ENCODE results near the gene TRABD2B. TPM values are rescaled to one million over a fixed set of nuclear protein-coding genes. Genes with fewer than 3 reads are reported as not detected.

TRABD2B gene
- total RNA-seq, 3 donors from 2014 or later (not counting 1 experiment from before 2014, with no cell fraction given), result not detected

GRCh38 chr1:47866601-47867437, 130.4 kb downstream of the TRABD2B start:
- Mint-ChIP-seq H3K9me3 (no peaks in the 10 kb centered on the region), H3K4me3 (no peak overlapping the region), H3K36me3 (no peaks in the 10 kb centered on the region), H3K4me1 (no peaks in the 10 kb centered on the region), H3K27ac (no peak overlapping the region), H3K27me3 (ENCODE audit: low read depth in 2 of 2) (peaks cover 6 to 25% of the 10 kb centered on the region in 2 donors)
- intact Hi-C loops (cut with micrococcal nuclease), result no loop called here
- WGBS (ENCODE audit: insufficient coverage), result 84% methylated on average over 7 of the region's 8 CpGs
- no peak for TF ChIP-seq CTCF (IDR thresholded peaks at IDR 0.05)
- ATAC-seq (no peak), DNase-seq (no peak)
- no peak overlapping the region for H3K4me3 ChIP-seq (ENCODE audit: low read length)
- no peaks in the 10 kb centered on the region for H3K36me3 ChIP-seq (ENCODE audit: control insufficient read depth, insufficient read depth, low read length)
- no peaks in the 10 kb centered on the region for H3K4me1 ChIP-seq (ENCODE audit: control insufficient read depth, insufficient read depth, low read length)
- H3K27me3 ChIP-seq (ENCODE audit: control insufficient read depth, insufficient read depth, low read length), result no peaks in the 10 kb centered on the region
- no peak overlapping the region for H3K27ac ChIP-seq (ENCODE audit: low read length)
- no peaks in the 10 kb centered on the region for H3K9me3 ChIP-seq (ENCODE audit: control insufficient read depth, insufficient read depth, low read length)

- Mint-ChIP-seq H3K4me1 (no peaks in the 10 kb centered on the region), H3K9me3 (no peaks in the 10 kb centered on the region), H3K36me3 (no peaks in the 10 kb centered on the region), H3K27ac (no peak overlapping the region), H3K4me3 (no peak overlapping the region), H3K27me3 (ENCODE audit: low read depth in 2 of 2) (peaks cover 6 to 32% of the 10 kb centered on the region in 2 donors)
- H3K9me3 ChIP-seq (ENCODE audit: control insufficient read depth, insufficient read depth, low read length), result no peaks in the 10 kb centered on the region
- H3K27ac ChIP-seq (ENCODE audit: low read length), result no peak overlapping the region
- intact Hi-C loops (cut with micrococcal nuclease), result no loop called here
- WGBS (ENCODE audit: insufficient coverage), result 82% methylated on average over 6 of the region's 6 CpGs
- DNase-seq, result no peak
- no peaks in the 10 kb centered on the region for H3K36me3 ChIP-seq (ENCODE audit: control insufficient read depth, insufficient read depth, low read length)
- no peak overlapping the region for H3K4me3 ChIP-seq (ENCODE audit: low read length)
- ATAC-seq, result no peak
- H3K4me1 ChIP-seq (ENCODE audit: control insufficient read depth, insufficient read depth, low read length), result no peaks in the 10 kb centered on the region
- no peaks in the 10 kb centered on the region for H3K27me3 ChIP-seq (ENCODE audit: control insufficient read depth, insufficient read depth, low read length)
- TF ChIP-seq CTCF (IDR thresholded peaks at IDR 0.05), result no peak
Observed at GRCh38 chr1:47865881-47866535, 131.2 kb downstream of the TRABD2B start.

GRCh38 chr1:47859092-47859743, 138.0 kb downstream of the TRABD2B start:
- no peaks in the 10 kb centered on the region for H3K27me3 ChIP-seq (ENCODE audit: control insufficient read depth, insufficient read depth, low read length)
- DNase-seq, result no peak
- TF ChIP-seq CTCF (IDR thresholded peaks at IDR 0.05), result no peak
- Mint-ChIP-seq H3K4me3 (no peak overlapping the region), H3K36me3 (no peaks in the 10 kb centered on the region), H3K4me1 (peaks cover 0 to 7% of the 10 kb centered on the region in 2 donors), H3K9me3 (no peaks in the 10 kb centered on the region), H3K27me3 (ENCODE audit: low read depth in 2 of 2) (peaks cover 4 to 6% of the 10 kb centered on the region in 2 donors), H3K27ac (no peak overlapping the region)
- no peak for ATAC-seq
- 8% methylated on average over 3 of the region's 3 CpGs for WGBS (ENCODE audit: insufficient coverage)
- intact Hi-C loops (cut with micrococcal nuclease), result no loop called here
- no peaks in the 10 kb centered on the region for H3K4me1 ChIP-seq (ENCODE audit: control insufficient read depth, insufficient read depth, low read length)
- no peak overlapping the region for H3K27ac ChIP-seq (ENCODE audit: low read length)
- no peaks in the 10 kb centered on the region for H3K9me3 ChIP-seq (ENCODE audit: control insufficient read depth, insufficient read depth, low read length)
- no peaks in the 10 kb centered on the region for H3K36me3 ChIP-seq (ENCODE audit: control insufficient read depth, insufficient read depth, low read length)
- no peak overlapping the region for H3K4me3 ChIP-seq (ENCODE audit: low read length)

Measured in natural killer cell (primary cell).